22Rv1 (cell line): ENCODE data around the gene PFN1.

ENCODE experiments used
- CTCF ChIP-seq: fragments of 450-650 bp; IDR thresholded peaks from 2 replicates; pipeline ENCODE4 v1.5.1; 2017; ENCODE audit warnings: mild to moderate bottlenecking
- ZFX ChIP-seq: fragments of 450-650 bp; IDR thresholded peaks from 2 replicates; pipeline ENCODE4 v1.6.1; 2017; ENCODE audit warnings: antibody characterized with exemption, borderline replicate concordance

- no peak for TF ChIP-seq CTCF
- no peak for TF ChIP-seq ZFX
These were observed 30.4 kb upstream of the PFN1 start for GRCh38 chr17:4978726-4979125.
